GM18505 (cell line): ENCODE data around the gene TACR2.

Experiments
- ATAC-seq: cut with Tn5 transposase; IDR thresholded peaks from one replicate; pipeline ENCODE4 v1.9.1; 2021; ENCODE audit not compliant: unreplicated experiment
- POLR2A ChIP-seq: IDR thresholded peaks from 4 replicates; pipeline ENCODE4 v1.6.1; 2011; ENCODE audit warnings: borderline replicate concordance; ENCODE audit not compliant: insufficient read depth, insufficient read length; ENCODE audit errors: extremely low read depth

Gene TACR2

GRCh38 chr10:69376662-69377061 is 40.1 kb downstream of the TACR2 start:
- no peak for TF ChIP-seq POLR2A
- ATAC-seq, result no peak

GRCh38 chr10:69375307-69376151 is 41.2 kb downstream of the TACR2 start:
- no peak for TF ChIP-seq POLR2A
- ATAC-seq, result no peak

- no peak for TF ChIP-seq POLR2A
- ATAC-seq, result no peak
Observed at GRCh38 chr10:69374931-69375306, 41.8 kb downstream of the TACR2 start.

- ATAC-seq, result no peak
- TF ChIP-seq POLR2A, result no peak
Observed at GRCh38 chr10:69374242-69374641, 42.5 kb downstream of the TACR2 start.

GRCh38 chr10:69372126-69372980 is 44.4 kb downstream of the TACR2 start:
- ATAC-seq, result no peak
- TF ChIP-seq POLR2A, result no peak

DNA sequence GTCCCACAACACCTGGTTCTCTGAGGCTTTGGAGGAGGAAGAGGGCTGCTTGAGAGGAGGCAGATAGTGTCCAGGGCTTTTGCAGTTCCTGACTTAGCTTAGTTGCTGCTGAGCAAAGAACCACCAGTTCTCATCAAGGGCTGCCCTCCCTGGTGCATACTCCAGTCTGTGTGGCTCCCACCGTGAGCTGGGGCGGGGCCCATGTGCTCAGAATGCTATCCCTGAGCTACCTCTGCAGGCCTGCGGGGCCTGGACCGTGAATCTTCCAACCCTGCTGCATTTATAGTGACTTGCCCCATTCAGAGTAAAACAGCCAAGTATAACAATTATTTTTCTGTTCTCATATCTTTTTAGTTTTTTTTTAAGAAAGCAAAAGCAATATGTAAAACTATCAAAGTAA is 49.2 kb downstream of the TACR2 start:
- no peak for TF ChIP-seq POLR2A
- ATAC-seq, result no peak

GRCh38 chr10:69366738-69367137 is 50.0 kb downstream of the TACR2 start:
- no peak for ATAC-seq
- TF ChIP-seq POLR2A, result no peak

DNA sequence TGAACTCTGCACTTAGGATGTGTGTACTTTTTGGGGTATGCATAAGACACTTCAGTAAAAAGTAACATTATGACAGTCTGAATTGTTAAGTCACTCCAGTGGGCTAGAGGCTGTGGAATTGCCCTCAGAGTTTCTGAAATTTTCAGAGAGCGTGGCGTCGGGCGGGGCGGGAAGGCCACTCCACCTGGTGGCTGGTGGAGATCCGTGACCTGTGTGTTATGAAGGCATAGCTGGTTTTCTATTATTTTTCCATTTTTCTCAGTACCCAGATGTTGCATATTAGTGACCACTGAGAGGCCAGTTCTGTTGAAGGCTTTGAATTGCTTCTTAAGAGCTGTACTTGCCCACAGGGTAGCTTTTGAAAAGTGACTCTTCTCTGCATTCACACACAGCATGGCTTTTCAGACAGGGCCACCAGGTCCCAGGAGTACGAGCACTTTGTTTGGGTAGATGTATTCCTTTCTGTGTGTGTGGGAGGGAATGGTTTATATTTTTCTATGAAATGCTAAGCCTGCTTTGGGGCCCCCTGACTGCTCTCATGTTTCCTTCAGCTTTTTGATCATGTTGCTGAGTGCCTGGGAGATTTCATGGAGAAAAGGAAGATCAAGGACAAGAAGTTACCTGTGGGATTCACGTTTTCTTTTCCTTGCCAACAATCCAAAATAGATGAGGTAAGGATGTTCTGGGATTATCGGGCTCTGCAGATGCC is 52.3 kb downstream of the TACR2 start:
- no peak for ATAC-seq

DNA sequence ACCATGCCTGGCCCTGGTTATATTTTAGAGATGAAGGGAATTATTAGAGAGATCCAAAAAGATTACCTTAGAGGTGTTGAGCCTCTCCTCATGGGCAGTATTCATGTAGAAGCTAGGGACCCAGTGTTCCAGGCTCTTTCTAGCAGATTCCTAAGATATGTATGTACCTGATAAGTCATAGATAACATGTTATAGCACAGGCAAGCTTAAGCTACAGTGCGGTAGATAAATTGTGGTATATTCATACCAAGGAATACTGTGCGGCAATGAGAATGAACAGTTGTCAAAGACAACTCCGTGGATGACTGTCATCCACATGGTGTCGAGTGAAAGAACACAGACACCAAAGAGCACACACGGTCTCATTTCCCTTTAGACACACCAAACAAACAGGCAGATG is 53.1 kb downstream of the TACR2 start:
- no peak for ATAC-seq
- TF ChIP-seq POLR2A, result no peak

More for the DNA sequence above, 52.3 kb downstream of the TACR2 start:
- no peak for TF ChIP-seq POLR2A

DNA sequence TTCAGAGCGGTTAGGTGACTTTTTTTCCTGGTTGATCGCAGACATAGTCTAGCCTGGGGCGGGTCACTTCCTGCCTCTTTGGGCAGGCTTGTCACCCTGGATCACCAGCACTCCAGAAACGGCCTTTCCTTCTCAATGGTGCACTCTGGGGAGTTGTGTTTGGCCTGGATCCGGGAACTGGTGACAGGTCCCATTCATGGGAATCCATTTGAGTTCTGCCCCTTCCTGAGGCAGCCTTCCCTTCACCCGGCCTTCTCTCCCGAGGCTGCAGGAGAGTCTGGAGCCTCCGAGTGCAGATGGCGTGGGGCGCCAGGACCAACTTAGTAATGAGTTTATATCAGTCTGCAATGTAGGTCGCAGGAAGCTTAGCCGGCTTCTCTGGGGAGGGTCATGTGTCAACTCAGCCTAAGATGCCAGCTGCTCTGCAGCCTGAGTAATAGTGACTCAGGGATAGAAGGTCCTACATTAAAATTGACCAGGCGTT is 54.2 kb downstream of the TACR2 start:
- no peak for TF ChIP-seq POLR2A
- no peak for ATAC-seq

- no peak for ATAC-seq
- no peak for TF ChIP-seq POLR2A
Observed at GRCh38 chr10:69361303-69361614, 55.5 kb downstream of the TACR2 start.

- no peak for ATAC-seq
- TF ChIP-seq POLR2A, result no peak
Observed at GRCh38 chr10:69360485-69361302, 56.0 kb downstream of the TACR2 start.
